ENCODE measurements around the gene FOXR1.
A peak's percentile ranks its signal among the peaks of the same experiment; 100 is the strongest.
"Not testable (repeated sequence)": the region's sequence is repeated elsewhere in the genome, so short reads cannot be mapped to it uniquely, and the experiment has no call there.

Gene FOXR1

GRCh38 chr11:118998388-118998717 is 26.8 kb downstream of the FOXR1 start:
- peak; percentile 66 for DNase-seq

- no peak for DNase-seq
Measured at GRCh38 chr11:118998822-118999221, 27.3 kb downstream of the FOXR1 start.

GRCh38 chr11:119000906-119001305 is 29.3 kb downstream of the FOXR1 start:
- no peak for DNase-seq

- DNase-seq: no peak
Measured at GRCh38 chr11:119006656-119007055, 35.1 kb downstream of the FOXR1 start.

GRCh38 chr11:119011476-119012053 is 40.0 kb downstream of the FOXR1 start:
- DNase-seq: no peak

- DNase-seq: no peak
Measured at GRCh38 chr11:119012629-119013170, 41.1 kb downstream of the FOXR1 start.

- DNase-seq: no peak
Measured at GRCh38 chr11:119014209-119014924, 42.8 kb downstream of the FOXR1 start.

- no peak for DNase-seq
Measured at GRCh38 chr11:119015054-119015611, 43.6 kb downstream of the FOXR1 start.

- no peak for DNase-seq
Measured at GRCh38 chr11:119016216-119017009, 44.9 kb downstream of the FOXR1 start.

- DNase-seq: not testable (repeated sequence)
Measured at GRCh38 chr11:119017377-119017776, 45.8 kb downstream of the FOXR1 start.

- peak; percentile 100 for DNase-seq
Measured at GRCh38 chr11:119018074-119018938, 46.7 kb downstream of the FOXR1 start, which contains the start of the genes RPS25 and TRAPPC4. Gene RPS25, minus strand, starts transcription at chr11:119018343. Its CDS starts 59 bp downstream, at chr11:119018284. Gene TRAPPC4, plus strand, starts transcription at chr11:119018766. Its CDS starts 30 bp downstream, at chr11:119018796.

- no peak for DNase-seq
Measured at GRCh38 chr11:119019996-119020395, 48.4 kb downstream of the FOXR1 start.

- no peak for DNase-seq
Measured at GRCh38 chr11:119021631-119022030, 50.1 kb downstream of the FOXR1 start.

- no peak for DNase-seq
Measured at GRCh38 chr11:119023741-119024140, 52.2 kb downstream of the FOXR1 start.

- no peak for DNase-seq
Measured at GRCh38 chr11:119024430-119025098, 53.0 kb downstream of the FOXR1 start.

- no peak for DNase-seq
Measured at GRCh38 chr11:119025099-119025473, 53.5 kb downstream of the FOXR1 start.

GRCh38 chr11:119025541-119025940 is 54.0 kb downstream of the FOXR1 start:
- no peak for DNase-seq

GRCh38 chr11:119025978-119026766 is 54.6 kb downstream of the FOXR1 start:
- no peak for DNase-seq

- DNase-seq: no peak
Measured at GRCh38 chr11:119026970-119027369, 55.4 kb downstream of the FOXR1 start.

- DNase-seq: no peak
Measured at GRCh38 chr11:119027561-119028345, 56.2 kb downstream of the FOXR1 start.
